ENCODE data around the gene ACTR1A. TPM values are rescaled to one million over a fixed set of nuclear protein-coding genes. Genes with fewer than 3 reads are reported as not detected.

The ACTR1A gene
- total RNA-seq, 1 donor, result 52.6 TPM

DNA sequence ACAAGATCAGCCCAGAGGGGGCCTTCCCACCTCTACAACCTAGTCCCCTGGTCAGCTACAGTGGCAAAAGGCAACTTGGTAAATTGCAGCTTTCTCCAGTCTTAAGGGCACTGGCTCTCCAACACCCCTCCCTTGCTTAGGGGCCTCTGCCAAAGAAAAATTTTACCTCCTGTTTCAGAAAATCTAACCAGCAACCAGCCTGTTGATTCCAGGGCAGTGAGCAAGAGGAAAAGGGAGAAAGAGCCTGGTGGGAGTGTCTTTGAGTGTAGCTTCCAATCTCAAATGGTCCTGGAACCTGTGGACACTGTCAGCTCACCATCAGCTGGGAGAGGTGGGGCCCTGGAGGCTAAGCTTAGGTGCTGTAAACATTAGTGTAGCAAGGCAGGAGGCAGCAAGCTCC lies 22.9 kb downstream of the ACTR1A start:
- Histone ChIP-seq H3K27me3 (ENCODE audit: insufficient read depth, low read length) (no peaks in the 10 kb centered on the region), H3K4me3 (ENCODE audit: low read length) (no peak overlapping the region), H3K4me1 (ENCODE audit: insufficient read depth, low read length) (peaks cover 9% of the 10 kb centered on the region), H3K9me3 (ENCODE audit: low read depth, low read length) (no peaks in the 10 kb centered on the region)

DNA sequence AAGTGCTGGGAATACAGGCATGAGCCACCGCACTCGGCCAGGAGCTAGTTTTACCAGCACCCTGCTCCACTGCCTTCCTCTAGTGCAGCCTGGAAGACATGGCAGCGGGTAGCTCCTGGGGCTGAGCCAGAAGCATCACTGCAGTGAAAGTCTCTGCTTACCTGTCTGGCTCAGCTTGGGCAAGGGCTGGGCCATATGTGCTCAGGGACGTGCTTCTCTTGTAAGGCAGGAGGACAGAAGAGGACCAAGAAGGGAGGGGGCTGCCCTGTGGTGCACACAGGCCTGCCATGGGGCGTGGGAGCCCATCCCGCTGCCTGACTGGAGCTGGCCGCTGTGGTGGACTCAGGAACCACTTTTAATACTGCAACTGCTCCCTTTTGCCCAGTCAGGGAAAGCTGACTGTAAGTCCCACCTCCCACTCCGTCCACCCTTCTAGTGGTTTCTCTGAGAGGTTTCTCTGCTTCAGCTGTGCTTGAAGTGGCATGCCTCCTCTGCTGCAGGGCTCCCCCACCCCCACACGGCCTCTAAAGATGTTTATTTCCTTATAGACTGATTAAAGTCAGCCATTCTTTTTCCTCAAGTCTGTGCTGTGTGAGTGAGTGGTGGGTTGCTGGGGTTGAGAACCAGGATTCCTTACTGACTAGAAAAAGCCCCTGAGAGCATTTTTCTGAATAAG lies 25.9 kb downstream of the ACTR1A start:
- Histone ChIP-seq H3K4me3 (ENCODE audit: low read length) (no peak overlapping the region), H3K27me3 (ENCODE audit: insufficient read depth, low read length) (no peaks in the 10 kb centered on the region), H3K4me1 (ENCODE audit: insufficient read depth, low read length) (peaks cover 15% of the 10 kb centered on the region), H3K9me3 (ENCODE audit: low read depth, low read length) (no peaks in the 10 kb centered on the region)

DNA sequence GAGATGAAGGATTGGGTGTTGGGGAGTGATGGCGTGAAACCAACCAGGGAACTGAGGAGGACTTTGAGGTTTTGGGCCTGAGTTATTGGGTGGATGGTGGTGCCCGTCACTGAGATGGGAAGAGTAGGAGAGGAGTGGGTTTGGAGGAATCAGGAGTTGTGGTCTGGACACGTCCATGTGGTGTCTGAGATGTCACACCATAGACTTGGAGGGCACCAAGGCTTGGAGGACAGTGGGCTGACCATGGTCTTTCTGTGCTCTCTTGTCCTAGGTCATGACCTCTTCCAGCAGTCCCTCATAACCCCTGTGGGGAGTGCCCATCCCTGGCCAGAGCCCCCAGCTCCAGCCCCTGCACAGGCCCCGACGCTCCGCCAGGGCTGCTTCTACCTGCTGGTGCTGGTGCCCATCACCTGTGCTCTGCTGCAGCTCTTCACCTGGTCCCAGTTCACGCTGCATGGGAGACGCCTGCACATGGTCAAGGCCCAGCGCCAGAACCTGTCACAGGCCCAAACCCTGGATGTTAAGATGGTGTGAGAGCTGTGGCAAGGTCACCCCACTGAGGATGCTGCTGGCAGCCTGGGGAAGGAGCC lies 27.0 kb downstream of the ACTR1A start:
- no peaks in the 10 kb centered on the region for H3K9me3 ChIP-seq (ENCODE audit: low read depth, low read length)
- H3K27me3 ChIP-seq (ENCODE audit: insufficient read depth, low read length), result no peaks in the 10 kb centered on the region
- H3K4me1 ChIP-seq (ENCODE audit: insufficient read depth, low read length), result peaks cover 15% of the 10 kb centered on the region
- H3K4me3 ChIP-seq (ENCODE audit: low read length), result no peak overlapping the region

DNA sequence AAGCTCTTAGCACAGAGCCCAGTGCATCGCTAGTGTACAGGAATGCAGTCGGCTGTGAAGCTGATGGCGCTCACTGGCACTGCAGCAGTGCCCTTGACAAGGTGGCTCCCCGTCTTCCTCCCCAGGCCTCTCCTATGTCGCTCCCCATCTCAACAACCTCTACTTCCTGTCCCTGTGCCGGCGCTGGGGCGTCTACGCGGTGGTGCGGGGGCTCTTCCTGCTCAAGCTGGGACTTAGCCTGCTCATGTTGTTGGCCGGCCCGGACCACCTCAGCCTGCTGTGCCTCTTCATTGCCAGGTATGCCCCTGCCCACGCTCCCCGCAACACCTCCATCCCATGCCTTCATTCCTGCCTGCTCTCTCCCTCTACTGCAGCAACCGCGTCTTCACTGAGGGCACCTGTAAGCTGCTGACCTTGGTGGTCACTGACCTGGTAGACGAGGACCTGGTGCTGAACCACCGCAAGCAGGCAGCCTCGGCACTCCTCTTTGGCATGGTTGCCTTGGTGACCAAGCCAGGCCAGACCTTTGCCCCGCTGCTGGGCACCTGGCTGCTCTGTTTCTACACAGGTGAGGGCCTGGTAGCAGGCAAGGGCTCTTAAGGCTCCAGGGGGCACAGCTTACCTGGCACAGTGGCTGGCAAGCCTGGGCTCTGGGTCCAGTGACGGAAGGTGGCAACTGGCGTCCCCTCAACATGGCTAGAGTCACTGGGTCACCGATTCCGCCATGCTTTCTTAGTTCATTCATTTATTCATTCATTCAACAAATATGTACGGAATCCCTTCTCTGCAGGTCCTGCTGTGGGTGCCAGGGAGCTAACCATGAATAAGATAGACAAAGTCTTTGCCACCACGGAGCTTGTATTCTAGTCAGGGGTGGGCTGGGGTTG lies 28.8 kb downstream of the ACTR1A start:
- Histone ChIP-seq H3K4me3 (ENCODE audit: low read length) (no peak overlapping the region), H3K4me1 (ENCODE audit: insufficient read depth, low read length) (peaks cover 25% of the 10 kb centered on the region), H3K27me3 (ENCODE audit: insufficient read depth, low read length) (no peaks in the 10 kb centered on the region), H3K9me3 (ENCODE audit: low read depth, low read length) (no peaks in the 10 kb centered on the region)

DNA sequence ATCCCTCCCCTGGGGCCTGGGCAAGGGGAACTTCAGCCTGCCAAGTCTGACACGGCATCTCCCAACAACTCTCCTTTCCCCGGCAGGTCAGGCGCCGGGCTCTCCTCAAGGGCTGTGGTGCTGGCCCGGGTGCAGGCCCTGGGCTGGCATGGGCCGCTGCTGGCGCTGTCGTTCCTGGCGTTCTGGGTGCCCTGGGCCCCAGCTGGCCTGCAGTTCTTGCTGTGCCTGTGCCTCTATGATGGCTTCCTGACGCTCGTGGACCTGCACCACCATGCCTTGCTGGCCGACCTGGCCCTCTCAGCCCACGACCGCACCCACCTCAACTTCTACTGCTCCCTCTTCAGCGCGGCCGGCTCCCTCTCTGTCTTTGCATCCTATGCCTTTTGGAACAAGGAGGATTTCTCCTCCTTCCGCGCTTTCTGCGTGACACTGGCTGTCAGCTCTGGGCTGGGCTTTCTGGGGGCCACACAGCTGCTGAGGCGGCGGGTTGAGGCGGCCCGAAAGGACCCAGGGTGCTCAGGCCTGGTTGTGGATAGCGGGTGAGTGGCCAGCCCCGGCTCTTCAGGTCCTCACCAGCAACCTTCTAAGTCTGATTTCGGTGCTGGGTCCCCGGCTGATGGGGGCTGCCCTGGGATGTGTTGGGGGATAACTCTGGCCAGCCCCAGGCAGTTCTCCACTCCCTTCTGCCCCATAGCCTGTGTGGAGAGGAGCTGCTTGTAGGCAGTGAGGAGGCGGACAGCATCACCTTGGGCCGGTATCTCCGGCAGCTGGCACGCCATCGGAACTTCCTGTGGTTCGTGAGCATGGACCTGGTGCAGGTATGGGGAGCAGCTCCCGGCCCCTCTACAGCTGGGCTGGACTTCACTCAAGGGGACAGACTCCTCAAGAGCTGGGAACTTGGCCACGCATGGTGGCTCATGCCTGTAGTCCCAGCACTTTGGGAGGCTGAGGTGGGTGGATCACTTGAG lies 31.6 kb downstream of the ACTR1A start:
- H3K4me1 ChIP-seq (ENCODE audit: insufficient read depth, low read length), result peaks cover 37% of the 10 kb centered on the region
- no peak overlapping the region for H3K4me3 ChIP-seq (ENCODE audit: low read length)
- H3K9me3 ChIP-seq (ENCODE audit: low read depth, low read length), result no peaks in the 10 kb centered on the region
- no peaks in the 10 kb centered on the region for H3K27me3 ChIP-seq (ENCODE audit: insufficient read depth, low read length)

DNA sequence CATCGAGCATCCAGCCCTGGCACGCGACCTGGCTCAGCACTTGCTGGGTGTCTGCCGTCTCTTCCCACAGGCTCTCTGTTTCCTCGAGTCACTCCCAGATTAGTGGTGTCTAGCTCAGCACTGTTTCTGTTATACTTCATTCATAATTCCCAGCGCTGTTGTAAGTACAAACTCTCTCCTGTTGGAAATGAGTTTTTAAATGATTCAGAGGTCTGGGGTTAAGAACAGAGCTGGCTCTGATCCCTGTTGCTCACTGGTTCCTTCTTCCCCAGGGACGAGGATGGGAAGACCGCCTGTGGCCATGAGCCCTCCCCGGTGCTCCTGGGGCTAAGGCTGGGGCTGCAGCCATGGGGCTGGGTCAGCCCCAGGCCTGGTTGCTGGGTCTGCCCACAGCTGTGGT lies 33.8 kb downstream of the ACTR1A start:
- Histone ChIP-seq H3K27me3 (ENCODE audit: insufficient read depth, low read length) (no peaks in the 10 kb centered on the region), H3K4me1 (ENCODE audit: insufficient read depth, low read length) (peaks cover 37% of the 10 kb centered on the region), H3K9me3 (ENCODE audit: low read depth, low read length) (no peaks in the 10 kb centered on the region), H3K4me3 (ENCODE audit: low read length) (no peak overlapping the region)

DNA sequence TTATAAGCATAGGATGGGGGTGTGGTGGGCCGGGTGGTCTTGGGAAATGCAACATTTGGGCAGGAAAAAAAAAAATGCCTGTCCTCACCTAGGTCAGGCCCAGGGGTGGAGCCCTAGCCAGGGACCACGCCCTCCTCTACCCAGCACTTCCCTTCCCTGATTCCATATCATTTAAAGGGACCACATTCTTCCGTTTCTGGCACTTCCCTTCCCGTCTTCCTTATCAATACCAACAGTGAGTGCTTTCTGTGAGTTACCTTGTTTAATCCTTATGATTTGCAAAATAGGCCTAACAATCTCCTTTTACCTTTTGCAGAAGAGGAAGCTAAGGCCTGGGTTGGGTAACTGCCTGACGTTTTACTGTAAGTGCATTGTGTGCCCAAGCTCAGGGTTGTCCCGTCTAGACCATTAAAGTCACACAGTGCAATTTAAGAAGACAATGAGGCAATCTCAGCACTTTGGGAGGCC lies 34.5 kb downstream of the ACTR1A start:
- Histone ChIP-seq H3K27me3 (ENCODE audit: insufficient read depth, low read length) (no peaks in the 10 kb centered on the region), H3K4me3 (ENCODE audit: low read length) (no peak overlapping the region), H3K4me1 (ENCODE audit: insufficient read depth, low read length) (peaks cover 40% of the 10 kb centered on the region), H3K9me3 (ENCODE audit: low read depth, low read length) (no peaks in the 10 kb centered on the region)

DNA sequence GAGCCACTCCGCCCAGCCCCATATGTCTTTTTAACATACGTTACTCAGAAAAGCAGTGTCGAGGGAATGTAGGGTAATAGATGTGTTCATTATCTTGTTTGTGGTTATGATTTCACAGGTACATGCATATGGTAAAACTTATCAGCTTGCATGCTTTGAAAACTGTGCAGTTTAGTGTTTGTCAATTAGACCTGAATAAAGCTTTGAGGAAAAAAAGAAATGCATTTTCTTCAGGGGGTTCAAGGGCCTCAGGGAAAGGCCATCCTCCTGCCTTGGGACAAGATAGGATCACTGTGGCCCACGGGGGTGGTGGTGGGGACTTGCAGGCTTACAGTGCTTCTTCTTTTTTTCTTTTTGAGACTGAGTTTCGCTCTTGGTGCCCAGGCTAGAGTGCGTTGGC lies 35.2 kb downstream of the ACTR1A start:
- no peak overlapping the region for H3K4me3 ChIP-seq (ENCODE audit: low read length)
- no peaks in the 10 kb centered on the region for H3K9me3 ChIP-seq (ENCODE audit: low read depth, low read length)
- peaks cover 44% of the 10 kb centered on the region for H3K4me1 ChIP-seq (ENCODE audit: insufficient read depth, low read length)
- no peaks in the 10 kb centered on the region for H3K27me3 ChIP-seq (ENCODE audit: insufficient read depth, low read length)

DNA sequence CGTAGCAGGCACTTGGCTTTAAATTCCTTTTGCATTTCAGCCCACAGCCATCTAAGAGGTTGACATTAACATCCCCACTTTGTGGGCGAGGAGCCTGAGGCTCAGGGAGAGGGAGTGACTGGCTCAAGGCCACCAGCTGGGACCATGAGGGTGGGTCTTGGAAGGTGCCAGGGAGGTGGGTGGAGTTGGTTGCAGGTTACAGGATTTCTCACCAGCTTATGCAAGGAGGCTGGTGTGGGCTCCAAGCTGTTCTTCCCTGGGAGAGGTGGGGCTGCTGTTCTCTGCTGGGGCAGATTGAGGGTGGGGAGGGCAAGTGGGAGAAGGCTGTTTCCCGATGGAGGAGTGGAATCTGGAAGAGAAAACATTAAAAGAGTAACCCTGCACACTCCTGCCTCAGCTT lies 37.0 kb downstream of the ACTR1A start:
- no peaks in the 10 kb centered on the region for H3K9me3 ChIP-seq (ENCODE audit: low read depth, low read length)
- no peaks in the 10 kb centered on the region for H3K27me3 ChIP-seq (ENCODE audit: insufficient read depth, low read length)
- H3K4me3 ChIP-seq (ENCODE audit: low read length), result no peak overlapping the region
- peaks cover 60% of the 10 kb centered on the region for H3K4me1 ChIP-seq (ENCODE audit: insufficient read depth, low read length)

DNA sequence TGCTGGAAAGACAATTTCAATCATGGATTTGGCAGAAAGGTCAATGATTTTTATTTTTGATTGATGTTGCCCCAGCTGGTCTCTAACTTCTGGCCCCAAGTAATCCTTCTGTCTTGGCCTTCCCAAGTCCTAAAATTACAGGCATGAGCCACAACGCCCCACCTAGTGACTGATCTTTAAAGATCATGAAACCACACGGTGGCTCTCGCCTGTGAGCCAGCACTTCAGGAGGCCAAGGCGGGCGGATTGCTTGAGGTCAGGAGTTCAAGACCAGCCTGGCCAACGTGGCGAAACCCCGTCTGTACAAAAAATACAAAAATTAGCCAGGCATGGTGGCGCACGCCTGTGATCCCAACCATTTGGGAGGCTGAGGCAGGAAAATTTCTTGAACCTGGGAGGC lies 38.5 kb downstream of the ACTR1A start:
- Histone ChIP-seq H3K4me3 (ENCODE audit: low read length) (no peak overlapping the region), H3K27me3 (ENCODE audit: insufficient read depth, low read length) (no peaks in the 10 kb centered on the region), H3K4me1 (ENCODE audit: insufficient read depth, low read length) (peaks cover 45% of the 10 kb centered on the region), H3K9me3 (ENCODE audit: low read depth, low read length) (no peaks in the 10 kb centered on the region)

DNA sequence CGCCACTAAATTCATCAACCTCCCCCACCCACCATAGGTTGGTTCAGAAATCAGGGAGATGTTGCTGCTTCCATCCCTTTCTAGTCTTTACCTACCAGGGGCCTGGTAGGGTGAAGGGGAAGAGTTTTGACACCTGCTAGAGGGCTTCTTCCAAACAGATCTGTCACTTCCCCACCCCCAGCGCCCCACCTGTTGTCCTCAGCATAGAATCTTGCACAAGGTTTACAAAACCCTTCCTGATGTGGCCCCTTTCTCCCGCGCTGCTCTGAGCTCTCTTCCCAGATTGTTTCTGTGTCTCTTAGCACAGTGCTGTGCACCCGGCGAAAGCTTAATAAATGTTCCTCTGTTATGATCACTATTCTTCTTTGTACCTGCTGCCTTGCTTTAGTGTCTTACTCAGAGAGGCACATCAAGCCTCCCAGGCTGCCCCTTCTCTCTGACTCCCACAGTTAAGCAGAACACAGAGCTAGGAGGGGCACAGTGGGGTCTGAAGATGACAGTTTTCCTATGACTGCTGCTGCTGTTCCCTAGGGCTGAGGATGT lies 39.9 kb downstream of the ACTR1A start:
- Histone ChIP-seq H3K9me3 (ENCODE audit: low read depth, low read length) (no peaks in the 10 kb centered on the region), H3K27me3 (ENCODE audit: insufficient read depth, low read length) (no peaks in the 10 kb centered on the region), H3K4me1 (ENCODE audit: insufficient read depth, low read length) (peaks cover 31% of the 10 kb centered on the region), H3K4me3 (ENCODE audit: low read length) (no peak overlapping the region)

DNA sequence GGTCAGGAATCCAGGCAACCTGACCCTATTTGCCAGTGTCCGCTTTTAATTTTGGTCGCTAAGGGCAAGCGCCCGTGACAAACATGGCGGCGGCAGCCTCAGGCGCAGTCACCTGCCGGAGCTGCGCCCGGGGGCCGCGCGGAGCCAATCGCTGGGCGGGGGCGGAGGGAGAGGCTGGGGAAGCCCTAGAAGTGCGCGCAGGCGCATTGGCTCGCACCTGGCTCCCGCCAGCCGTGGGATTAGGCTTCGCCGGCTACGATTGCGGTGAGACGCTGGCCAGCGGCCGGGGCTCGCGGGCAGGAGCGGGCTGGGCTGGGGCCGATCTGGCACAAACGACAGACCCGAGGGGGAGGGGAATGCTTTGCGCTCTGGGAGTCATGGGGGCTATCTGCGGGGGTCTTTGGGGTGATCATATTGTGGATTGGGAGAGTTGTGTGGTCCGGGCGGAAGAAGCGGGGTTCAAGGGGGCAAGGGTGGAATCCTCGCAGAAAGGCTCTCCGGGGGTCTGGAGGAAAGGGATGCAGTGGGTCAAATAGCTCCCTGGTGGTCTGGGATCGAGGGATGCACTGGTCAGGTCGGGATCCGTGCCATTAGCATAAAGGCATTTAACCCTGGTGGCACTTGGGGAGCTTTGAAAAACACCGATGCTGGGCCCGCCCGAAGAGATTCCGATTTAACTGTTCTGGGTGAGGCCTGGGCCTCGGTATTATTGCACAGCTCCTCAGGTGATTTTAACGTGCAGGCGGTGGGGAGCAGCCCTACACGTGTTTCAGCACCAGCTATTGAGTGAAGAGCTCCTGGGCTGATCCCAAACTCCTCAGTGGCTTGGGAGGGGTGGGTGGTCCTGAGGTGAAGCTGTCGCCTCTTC lies 41.1 kb downstream of the ACTR1A start:
- no peaks in the 10 kb centered on the region for H3K27me3 ChIP-seq (ENCODE audit: insufficient read depth, low read length)
- H3K4me3 ChIP-seq (ENCODE audit: low read length), result peak overlapping the region; percentile 47
- H3K4me1 ChIP-seq (ENCODE audit: insufficient read depth, low read length), result peaks cover 36% of the 10 kb centered on the region
- no peaks in the 10 kb centered on the region for H3K9me3 ChIP-seq (ENCODE audit: low read depth, low read length)

DNA sequence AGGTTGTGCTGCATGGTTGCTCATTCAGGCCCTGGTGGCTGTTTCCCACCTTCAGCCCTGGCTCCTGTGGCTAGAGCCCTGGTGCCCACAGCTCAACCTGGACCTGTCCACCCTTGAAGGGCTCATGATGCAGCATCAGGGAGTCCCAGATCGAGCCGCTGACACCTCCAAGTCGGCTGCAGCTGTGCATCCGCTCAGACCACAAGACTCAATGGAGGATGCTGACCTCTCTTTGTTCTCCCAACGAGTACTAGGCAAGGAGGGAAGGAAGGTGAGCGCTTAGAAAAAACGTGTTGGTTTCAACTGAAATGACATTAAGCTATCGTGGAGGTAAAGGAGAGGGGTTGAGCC lies 41.7 kb downstream of the ACTR1A start:
- Histone ChIP-seq H3K4me3 (ENCODE audit: low read length) (peak overlapping the region; percentile 47), H3K27me3 (ENCODE audit: insufficient read depth, low read length) (no peaks in the 10 kb centered on the region), H3K4me1 (ENCODE audit: insufficient read depth, low read length) (peaks cover 42% of the 10 kb centered on the region), H3K9me3 (ENCODE audit: low read depth, low read length) (no peaks in the 10 kb centered on the region)

DNA sequence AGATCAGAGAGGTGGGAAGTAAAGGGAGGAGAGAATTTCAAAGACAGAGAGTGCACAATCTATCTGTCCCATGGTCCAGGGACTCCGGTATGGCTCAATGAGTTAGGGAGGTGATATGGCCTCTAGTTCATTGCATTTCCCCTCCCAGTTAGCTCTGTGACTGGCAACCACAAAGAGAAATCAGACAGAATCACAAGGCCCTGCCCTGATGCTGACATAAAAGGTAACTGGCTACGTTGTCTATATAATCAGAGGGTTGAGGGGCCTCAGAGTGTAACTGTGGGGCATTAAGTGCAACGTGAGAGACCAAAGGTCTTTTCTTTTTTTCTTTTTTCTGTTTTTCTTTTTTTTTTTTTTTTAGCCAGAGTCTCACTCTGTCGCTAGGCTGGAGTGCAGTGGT lies 43.9 kb downstream of the ACTR1A start:
- Histone ChIP-seq H3K4me1 (ENCODE audit: insufficient read depth, low read length) (peaks cover 64% of the 10 kb centered on the region), H3K4me3 (ENCODE audit: low read length) (no peak overlapping the region), H3K9me3 (ENCODE audit: low read depth, low read length) (no peaks in the 10 kb centered on the region), H3K27me3 (ENCODE audit: insufficient read depth, low read length) (no peaks in the 10 kb centered on the region)

Data from mononuclear cell (primary cell).